ENCODE data around the gene CREB3. TPM values are rescaled to one million over a fixed set of nuclear protein-coding genes. Genes with fewer than 3 reads are reported as not detected.

Gene CREB3
- total and polyA plus RNA-seq, 12 donors, result 47.0 to 142 (median 59.0) TPM

GRCh38 chr9:35748242-35748857, 15.9 kb downstream of the CREB3 start:
- peaks cover 0 to 41% of the 10 kb centered on the region in 2 donors for H3K36me3 ChIP-seq (replicated peaks in 1 of 2)
- peaks cover 34 to 48% of the 10 kb centered on the region in 2 donors for H3K4me1 ChIP-seq (replicated peaks in 1 of 2)

DNA sequence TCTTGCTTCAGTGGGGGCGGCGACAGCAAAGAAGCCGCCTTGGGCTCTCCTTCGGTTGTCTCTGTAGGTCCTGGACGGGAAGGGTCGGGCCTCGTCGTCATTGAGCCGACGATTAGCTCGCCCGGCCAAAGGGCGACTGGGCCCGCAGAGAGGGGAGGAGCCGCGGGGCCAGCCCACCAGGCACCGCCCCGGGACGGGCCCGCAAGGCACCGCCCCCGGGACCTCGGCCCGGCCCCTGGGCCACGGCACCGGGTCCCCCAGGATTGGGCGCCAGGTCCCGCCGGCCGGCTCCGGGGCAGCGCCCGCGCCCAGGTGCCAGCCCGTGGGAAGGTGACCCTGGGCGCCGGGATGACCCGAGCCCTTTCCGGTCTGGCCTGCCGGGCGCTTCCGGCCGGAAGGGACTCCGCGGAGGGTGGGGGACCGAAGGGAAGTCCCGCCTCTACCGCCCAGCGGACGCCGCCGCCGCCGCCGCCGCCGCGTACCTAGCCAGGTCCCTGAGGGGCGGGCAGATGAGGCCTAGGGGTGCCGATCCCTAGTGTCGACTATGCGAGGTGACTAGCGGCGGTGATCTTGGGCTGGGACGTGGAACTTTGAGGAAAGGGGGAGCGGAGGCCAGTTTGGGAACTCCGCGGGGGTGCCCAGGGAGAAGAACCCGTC, 16.5 kb downstream of the CREB3 start, which contains the start of the genes GBA2 and RGP1:
Gene GBA2, minus strand, starts transcription at position 371 of the 657 bp plus-strand sequence. CDS start 524 bp downstream, outside the sequence.
Gene RGP1, plus strand, starts transcription at position 430 of the 657 bp plus-strand sequence. CDS start 469 bp downstream, outside the sequence.
- peaks cover 34 to 48% of the 10 kb centered on the region in 2 donors for H3K4me1 ChIP-seq (replicated peaks in 1 of 2)
- peaks cover 0 to 41% of the 10 kb centered on the region in 2 donors for H3K36me3 ChIP-seq (replicated peaks in 1 of 2)
- WGBS, 4 donors, result 0 to 1% (median 0%) methylated on average over 12 to 69 of the region's 69 CpGs

More at GRCh38 chr9:35748242-35748857, 15.9 kb downstream of the CREB3 start:
- TF ChIP-seq, protein P1, sequence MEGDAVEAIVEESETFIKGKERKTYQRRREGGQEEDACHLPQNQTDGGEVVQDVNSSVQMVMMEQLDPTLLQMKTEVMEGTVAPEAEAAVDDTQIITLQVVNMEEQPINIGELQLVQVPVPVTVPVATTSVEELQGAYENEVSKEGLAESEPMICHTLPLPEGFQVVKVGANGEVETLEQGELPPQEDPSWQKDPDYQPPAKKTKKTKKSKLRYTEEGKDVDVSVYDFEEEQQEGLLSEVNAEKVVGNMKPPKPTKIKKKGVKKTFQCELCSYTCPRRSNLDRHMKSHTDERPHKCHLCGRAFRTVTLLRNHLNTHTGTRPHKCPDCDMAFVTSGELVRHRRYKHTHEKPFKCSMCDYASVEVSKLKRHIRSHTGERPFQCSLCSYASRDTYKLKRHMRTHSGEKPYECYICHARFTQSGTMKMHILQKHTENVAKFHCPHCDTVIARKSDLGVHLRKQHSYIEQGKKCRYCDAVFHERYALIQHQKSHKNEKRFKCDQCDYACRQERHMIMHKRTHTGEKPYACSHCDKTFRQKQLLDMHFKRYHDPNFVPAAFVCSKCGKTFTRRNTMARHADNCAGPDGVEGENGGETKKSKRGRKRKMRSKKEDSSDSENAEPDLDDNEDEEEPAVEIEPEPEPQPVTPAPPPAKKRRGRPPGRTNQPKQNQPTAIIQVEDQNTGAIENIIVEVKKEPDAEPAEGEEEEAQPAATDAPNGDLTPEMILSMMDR (IDR thresholded peaks at IDR 0.05), result no peak
- no peak for TF ChIP-seq POLR2A (IDR thresholded peaks at IDR 0.05)
- H3K27me3 ChIP-seq, result no peaks in the 10 kb centered on the region
- WGBS, 4 donors, result 0 to 1% (median 0%) methylated on average over 7 to 24 of the region's 24 CpGs
- H3K27ac ChIP-seq, result peak overlapping the region; percentile 51 to 95 (median 77)
- H3K9me3 ChIP-seq (replicated peaks in 1 of 3), result no peaks in the 10 kb centered on the region
- peak overlapping the region; percentile 17 to 92 (median 80) for H3K4me3 ChIP-seq
- intact Hi-C loops (cut with DNase I), result no loop called here
- peak in 1 of 7 donors; percentile 32 for DNase-seq

DNA sequence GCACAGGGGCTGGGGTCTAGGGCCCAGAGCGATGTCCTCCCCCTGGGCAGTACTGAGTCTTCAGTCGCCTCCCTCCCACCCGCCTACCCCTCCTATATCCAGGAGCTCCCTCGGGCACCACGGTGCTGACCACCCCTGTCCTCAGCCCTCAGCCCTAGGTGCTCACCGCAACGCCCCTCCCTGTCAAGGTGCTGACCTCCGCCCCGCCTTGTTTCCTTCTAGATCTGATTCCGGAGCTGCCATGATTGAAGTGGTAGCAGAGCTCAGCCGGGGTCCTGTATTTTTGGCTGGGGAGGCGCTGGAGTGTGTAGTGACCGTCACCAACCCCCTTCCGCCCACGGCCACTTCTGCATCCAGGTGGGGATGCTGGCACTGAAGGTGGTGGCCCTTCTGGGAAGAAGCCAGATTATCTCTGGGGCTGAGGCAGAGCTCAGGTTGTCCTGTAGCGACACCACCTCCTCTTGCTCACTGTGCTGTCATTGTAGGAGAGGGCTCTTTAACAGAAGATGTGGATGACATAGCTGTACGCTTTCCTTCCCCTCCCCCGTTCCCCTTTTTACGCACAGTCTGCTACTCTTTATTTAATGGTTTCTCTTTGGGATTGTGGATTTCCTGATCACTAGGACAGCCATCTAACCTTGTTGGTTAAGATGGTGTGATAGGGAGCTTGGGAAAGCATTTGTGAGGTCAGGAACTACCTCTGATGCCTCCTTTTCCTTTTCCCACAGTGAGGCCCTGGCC, 17.2 kb downstream of the CREB3 start:
- Histone ChIP-seq H3K4me3 (peak overlapping the region in 3 of 4 donors; percentile 71 to 92 (median 90)), H3K36me3 (replicated peaks in 1 of 2) (peaks cover 0 to 40% of the 10 kb centered on the region in 2 donors), H3K27ac (peak overlapping the region in 4 of 5 donors; percentile 51 to 95 (median 82)), H3K4me1 (replicated peaks in 1 of 2) (peaks cover 34 to 44% of the 10 kb centered on the region in 2 donors), H3K9me3 (replicated peaks in 1 of 3) (no peaks in the 10 kb centered on the region), H3K27me3 (no peaks in the 10 kb centered on the region)
- intact Hi-C loops (cut with DNase I), result no loop called here
- WGBS, 4 donors, result 1 to 2% (median 2%) methylated on average over 12 to 19 of the region's 19 CpGs
- DNase-seq, result peak in 3 of 7 donors; percentile 40 to 69 (median 47)
- TF ChIP-seq POLR2A (IDR thresholded peaks at IDR 0.05), result peak in 1 of 2 donors; percentile 5
- TF ChIP-seq, protein P1 (IDR thresholded peaks at IDR 0.05), result no peak

More for the DNA sequence above, 16.5 kb downstream of the CREB3 start, which contains the start of the genes GBA2 and RGP1:
- intact Hi-C loops (cut with DNase I), result no loop called here
- H3K9me3 ChIP-seq (replicated peaks in 1 of 3), result no peaks in the 10 kb centered on the region
- no peaks in the 10 kb centered on the region for H3K27me3 ChIP-seq
- DNase-seq, result peak; percentile 79 to 86 (median 83)
- H3K27ac ChIP-seq, result peak within 1 kb of the TSS; percentile 51 to 95 (median 77)
- peak within 1 kb of the TSS; percentile 17 to 92 (median 80) for H3K4me3 ChIP-seq
- TF ChIP-seq, protein P1 (IDR thresholded peaks at IDR 0.05), result no peak
- TF ChIP-seq POLR2A (IDR thresholded peaks at IDR 0.05), result peak in 1 of 2 donors; percentile 60

DNA sequence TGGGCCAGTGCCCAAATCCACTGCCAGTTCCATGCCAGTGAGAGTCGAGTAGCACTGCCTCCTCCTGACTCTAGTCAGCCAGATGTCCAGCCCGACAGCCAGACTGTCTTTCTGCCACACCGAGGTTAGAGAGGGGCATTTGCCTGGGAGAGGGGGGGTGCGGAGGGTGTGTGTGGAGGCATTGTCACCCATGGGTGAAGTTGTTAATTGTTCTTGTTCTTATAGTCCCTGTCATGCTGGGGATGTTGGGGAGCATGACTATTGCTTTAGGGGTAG, 17.7 kb downstream of the CREB3 start:
- peaks cover 0 to 40% of the 10 kb centered on the region in 2 donors for H3K36me3 ChIP-seq (replicated peaks in 1 of 2)
- intact Hi-C loops (cut with DNase I), result no loop called here
- H3K4me1 ChIP-seq (replicated peaks in 1 of 2), result peaks cover 34 to 39% of the 10 kb centered on the region in 2 donors
- H3K27me3 ChIP-seq, result no peaks in the 10 kb centered on the region
- peak in 1 of 7 donors; percentile 35 for DNase-seq
- H3K27ac ChIP-seq, result peak overlapping the region in 4 of 5 donors; percentile 51 to 95 (median 82)
- no peak for TF ChIP-seq POLR2A (IDR thresholded peaks at IDR 0.05)
- TF ChIP-seq, protein P1 (IDR thresholded peaks at IDR 0.05), result no peak
- H3K4me3 ChIP-seq, result peak overlapping the region in 1 of 4 donors; percentile 92
- no peaks in the 10 kb centered on the region for H3K9me3 ChIP-seq (replicated peaks in 1 of 3)
- WGBS, 4 donors, result 46 to 49% (median 47%) methylated on average over 3 to 4 of the region's 4 CpGs

Data from adrenal gland (tissue), 12 donors.